Stimulated activated CD8-positive, alpha-beta memory T cell treated with anti-CD3 and anti-CD28 coated beads, Interleukin-15, amount 100 ng/mL, for 24 hours (primary cell): ENCODE data around the gene ERGIC2.
"Not testable (repeated sequence)": the region's sequence is repeated elsewhere in the genome, so short reads cannot be mapped to it uniquely, and the experiment has no call there.

Source experiments
- DNase-seq: peaks from one replicate; pipeline ENCODE4 v3.0.0-alpha.2; 2020; ENCODE audit warnings: low read depth

The ERGIC2 gene

DNA sequence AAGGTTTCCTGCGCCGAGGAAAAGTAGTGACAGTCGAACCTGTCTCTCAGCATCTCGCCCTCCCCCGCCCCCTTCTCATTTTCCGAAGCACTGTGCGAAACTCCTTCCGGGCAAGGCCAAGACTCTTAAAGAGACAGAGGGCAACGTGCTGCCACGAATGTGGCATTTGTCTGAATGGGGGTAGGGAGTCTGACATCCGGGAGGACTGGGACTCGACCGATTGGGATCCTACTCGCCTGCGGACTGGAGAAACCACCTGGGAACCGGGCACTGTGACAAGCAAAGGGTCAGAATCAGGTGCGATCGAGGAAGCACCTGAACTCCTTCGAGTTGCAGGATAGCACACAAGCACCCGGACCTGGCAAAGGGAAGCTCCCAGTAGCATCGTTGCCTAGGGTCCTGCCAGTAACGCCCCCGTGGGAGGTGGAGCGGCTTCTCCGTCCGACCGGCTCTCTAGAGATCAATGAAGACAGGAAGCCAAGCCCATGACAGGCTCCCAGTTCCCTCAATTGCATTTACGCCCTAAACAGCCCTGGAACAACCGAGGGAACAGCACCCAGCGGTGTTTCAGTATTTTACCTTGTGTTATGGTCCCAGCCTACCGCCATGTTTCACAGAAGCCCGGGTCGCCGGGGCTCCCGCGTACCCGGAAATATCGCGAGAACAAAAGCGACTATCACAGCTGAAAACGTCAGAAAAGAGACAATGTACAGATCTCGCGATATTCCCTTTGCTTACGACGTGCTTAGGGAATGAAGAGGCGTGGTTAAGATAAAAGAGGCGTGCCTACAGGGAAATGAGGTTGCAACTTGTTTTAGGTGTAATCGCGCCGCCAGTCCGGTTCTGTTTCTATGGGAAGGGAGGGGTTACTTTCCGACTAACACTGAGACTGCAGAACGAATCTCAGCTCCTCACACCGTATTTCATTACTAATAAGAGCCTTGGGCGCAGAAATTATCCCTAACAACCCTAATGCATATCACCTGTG, at the start of gene ERGIC2:
TSS of gene ERGIC2 (minus strand) at position 637 of the 988 bp plus-strand sequence. CDS start 9,539 bp downstream, outside the sequence.
- DNase-seq = peak; percentile 60

GRCh38 chr12:29430716-29431044, 49.7 kb upstream of the ERGIC2 start:
- DNase-seq = no peak

DNA sequence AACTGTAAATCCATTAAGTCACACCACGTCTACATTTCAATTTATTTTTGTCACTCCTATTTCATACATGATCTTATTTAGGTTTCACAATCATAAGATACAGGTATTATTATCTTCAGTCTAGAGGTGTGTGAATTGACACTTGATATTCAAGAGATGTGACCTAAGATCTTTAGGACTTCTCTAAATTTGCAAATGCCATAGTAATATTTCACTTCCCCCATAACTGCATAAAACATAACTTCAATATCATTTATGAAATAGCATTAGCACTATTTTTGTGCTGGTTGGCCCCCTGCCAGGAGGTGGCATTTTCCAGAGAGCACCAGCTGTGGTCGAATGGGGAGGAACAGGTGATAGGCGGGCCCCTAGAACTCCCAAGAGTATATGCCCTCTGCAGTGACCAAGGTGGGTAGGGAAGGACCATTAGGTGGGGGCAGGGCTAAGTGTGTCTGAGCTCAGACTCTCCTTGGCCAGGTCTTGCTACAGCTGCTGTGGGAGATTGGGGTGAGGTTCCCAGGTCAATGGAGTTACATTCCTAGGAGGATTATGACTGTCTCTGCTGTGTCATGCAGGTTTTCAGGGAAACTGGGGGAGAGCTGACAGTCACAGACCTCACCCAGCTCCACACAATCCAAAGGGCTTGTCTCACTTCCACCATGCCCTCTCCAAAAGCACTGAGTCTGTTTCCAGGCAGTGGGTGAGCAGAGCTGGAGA, 49.2 kb upstream of the ERGIC2 start:
- no peak for DNase-seq

- DNase-seq = no peak
These were observed 47.7 kb upstream of the ERGIC2 start for GRCh38 chr12:29428633-29429032.

DNA sequence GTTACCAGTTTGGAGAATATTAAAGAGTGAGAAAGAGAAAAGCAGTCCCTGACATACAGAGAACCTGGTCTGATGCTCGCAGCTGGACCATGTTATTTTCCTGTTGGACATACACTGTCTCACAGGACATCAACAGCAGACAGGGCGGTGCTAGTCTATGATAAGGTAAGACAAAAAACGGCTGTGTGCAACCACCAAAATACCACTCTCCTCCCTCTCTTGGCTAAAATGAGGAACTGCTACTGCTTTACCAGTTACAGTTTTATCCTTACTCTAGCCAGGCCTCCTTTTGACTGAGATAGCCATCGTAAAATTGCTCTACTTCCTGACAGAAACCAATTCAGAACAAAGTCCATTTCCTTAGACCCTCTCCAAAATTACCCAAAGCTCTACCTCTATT, 47.0 kb upstream of the ERGIC2 start:
- no peak for DNase-seq

- no peak for DNase-seq
These were observed 45.5 kb upstream of the ERGIC2 start for GRCh38 chr12:29426498-29426897.

DNA sequence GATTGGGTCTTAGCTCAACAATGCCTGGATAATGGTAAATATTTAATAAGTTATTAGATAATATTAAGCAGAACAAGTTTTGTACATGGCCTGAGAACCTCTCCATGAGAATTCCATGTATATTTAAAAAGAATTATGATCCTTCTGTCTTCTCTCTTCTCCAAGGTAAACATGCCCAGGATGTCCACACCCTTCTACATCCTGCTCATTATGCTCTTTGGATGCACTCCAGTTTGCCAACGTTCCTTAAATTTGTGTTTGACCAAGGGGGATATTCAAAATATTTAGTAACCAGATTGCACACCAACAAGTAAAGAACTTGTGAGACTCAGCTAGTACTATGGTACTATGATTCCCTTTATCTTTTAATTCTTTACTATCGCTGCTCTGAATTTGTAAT, 44.8 kb upstream of the ERGIC2 start:
- DNase-seq = no peak

DNA sequence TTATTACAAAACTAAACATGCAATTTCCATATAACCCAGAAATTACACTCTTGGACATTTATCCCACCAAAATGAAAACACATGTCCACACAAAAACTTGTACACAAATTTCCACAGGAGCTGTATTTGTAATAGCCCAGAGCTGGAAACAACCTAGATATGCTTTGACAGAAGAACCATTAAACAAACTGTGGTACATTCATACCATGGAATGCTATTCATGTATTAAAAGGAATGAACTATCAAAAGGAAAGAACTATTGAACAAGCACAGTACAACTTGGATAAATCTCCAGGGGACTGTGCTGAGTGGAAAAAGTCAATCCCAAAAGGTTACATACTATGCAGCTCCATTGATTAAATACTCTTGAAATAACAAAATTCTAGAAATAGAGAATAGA, 35.8 kb upstream of the ERGIC2 start:
- no peak for DNase-seq

DNA sequence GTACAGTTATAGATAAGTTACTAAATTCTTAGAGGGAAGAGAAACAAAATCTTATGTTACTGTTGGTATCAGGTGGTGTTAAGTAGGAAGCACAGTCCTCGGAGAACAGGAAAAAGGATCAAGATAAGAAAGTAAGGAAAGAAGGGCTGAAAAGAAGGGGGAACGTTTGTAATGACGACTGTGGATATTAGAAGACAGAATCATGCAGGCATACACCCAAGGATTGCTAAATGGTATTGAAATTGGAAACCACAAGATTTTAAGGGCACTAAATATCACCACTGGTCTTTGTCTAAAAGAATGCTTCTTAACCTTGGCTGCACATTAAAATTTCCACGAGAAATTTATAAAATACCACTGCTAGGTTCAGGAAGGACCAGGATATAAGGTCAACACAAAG, 34.1 kb upstream of the ERGIC2 start:
- no peak for DNase-seq

DNA sequence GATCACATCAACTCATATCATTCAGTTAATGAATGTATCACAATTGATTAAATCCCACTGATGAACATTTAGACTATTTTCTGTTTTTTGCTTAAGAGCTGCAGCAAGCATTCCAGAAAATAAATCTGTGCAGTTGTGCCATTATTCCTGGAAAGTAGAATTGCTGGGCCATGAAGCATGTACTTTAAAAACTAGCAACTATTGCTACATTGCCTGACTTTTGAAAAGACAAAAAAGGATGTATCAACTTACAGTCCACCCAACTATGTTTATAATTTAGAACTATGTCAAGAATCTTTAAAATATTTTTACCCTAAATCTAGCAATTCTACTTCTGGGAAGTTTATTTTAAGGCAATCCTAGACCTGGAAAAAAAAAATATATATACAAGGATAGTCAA, 33.4 kb upstream of the ERGIC2 start:
- DNase-seq = no peak

- DNase-seq = no peak
These were observed 24.6 kb upstream of the ERGIC2 start for GRCh38 chr12:29405561-29405960.

GRCh38 chr12:29403991-29404390, 23.0 kb upstream of the ERGIC2 start:
- DNase-seq = no peak

DNA sequence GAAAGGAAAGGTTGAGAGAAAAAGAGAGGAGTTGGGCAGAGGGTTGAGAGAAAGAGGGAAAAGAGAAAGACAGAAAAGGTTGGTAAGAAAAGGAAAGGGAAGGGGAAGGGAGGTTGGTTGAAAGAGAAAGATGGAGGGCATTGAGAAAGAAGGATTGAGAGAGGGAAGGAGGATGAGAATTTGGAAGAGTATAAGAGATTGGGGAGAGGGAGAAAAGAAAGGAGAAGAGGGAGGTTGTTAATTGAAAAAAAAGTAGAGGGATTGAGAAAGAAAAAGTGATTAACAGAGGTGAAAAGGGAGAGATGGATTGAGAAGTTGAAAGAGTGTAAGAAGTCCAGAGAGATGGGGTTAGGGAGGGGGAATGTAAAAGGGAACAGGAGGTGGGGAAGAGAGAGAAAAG, 21.5 kb upstream of the ERGIC2 start:
- no peak for DNase-seq

DNA sequence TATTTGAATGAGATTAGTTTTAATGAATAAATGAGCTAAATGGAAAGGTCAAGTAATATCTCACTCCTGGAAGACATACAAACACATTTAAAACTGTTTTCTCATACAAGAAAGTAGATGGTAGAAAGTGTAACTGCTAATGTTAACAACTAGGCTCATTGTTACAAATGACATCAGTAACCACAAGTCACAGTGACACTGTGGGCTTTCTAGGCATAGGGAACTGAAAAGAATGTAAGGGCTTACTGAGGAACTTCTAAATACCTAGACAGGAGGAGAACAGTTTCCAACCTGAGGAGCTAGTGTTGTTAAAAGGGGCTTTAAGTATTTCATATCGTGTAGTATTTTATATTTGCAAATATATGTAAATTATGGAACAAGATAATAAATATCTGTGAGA, 17.5 kb upstream of the ERGIC2 start:
- no peak for DNase-seq

DNA sequence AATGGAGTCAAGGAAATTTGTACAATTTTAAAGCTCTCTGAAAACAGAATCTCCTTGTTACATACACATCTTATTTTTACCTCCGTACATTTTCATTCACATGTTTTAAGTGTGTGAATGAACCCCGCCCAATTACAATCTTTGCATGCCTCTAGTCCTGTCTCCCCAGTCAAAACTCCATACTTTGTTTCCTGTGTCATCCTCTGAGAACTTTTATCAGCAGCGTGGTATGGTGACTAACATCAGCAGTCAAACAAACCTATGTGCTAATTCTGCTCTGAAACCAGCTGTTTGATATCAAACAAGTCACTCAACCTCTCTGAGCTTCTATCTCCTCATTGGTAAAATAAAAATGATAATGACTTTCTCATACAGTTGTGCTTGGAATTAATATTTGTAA, 15.8 kb upstream of the ERGIC2 start:
- no peak for DNase-seq

DNA sequence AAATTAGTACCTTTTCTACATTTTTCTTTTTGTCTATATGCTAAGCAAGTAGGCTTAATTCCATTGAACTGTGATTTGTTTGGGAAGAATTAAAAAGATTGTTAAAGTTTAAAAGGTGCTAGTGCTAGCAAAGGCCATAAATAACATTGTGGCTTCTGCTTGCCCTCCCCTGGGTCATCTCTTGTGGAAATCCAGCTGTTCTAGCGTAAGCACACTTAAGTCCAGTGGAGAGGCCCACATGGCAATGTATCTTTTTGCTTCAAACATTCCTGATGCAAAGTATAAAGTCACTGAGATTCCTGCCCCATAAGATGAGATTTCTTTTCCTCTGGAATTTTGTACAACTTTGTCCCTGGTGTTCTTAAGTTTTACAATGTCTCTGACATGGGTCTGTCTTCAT, 14.4 kb upstream of the ERGIC2 start:
- DNase-seq = no peak

DNA sequence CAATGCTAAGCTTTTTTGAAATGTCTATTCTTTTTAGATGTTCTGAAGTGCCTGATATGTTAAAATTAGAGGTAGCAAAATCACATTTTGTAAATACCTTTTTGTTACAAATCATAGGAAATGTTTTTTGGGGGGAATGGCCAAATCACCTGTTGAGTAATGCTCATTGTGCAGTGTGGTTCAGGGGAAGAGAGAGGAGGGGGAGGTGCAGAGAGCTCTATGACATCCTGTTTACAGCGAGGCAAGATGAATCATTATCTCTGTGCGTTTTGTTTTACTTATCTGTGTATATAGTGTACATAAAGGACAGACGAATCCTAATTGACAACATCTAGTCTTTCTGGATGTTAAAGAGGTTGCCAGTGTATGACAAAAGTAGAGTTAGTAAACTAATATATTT, 9.4 kb upstream of the ERGIC2 start:
- not testable (repeated sequence) for DNase-seq

DNA sequence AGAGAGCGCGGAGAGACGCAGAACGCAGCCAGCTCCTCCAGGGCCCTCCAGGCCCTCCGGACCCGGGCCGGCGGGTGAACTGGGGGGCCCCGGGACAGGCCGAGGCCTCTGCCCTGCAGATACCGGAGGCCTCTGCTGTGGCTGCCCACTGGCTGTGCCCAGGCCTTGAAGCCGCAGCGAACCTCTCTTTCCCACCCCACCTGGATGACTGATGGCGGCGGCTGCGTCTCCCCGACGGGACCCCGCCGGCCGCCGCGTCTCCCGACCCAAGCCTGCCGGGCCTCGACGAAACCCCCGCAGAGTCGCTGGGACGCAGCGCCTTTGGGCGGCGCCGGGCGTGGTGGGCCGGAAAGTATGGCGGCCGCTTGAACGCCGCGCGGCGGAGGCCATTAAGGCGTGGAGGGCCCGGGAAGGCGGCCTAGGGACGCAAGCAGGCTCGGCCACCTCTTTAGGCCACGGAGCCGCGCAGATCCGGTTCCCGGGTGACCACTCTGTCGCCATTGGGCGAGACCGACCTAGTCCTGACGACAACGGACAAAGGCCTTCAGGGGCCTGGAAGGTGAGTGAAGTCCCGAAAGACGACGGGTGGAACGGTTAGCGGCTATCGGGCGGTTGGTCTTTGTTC, 8.4 kb upstream of the ERGIC2 start:
- no peak for DNase-seq

DNA sequence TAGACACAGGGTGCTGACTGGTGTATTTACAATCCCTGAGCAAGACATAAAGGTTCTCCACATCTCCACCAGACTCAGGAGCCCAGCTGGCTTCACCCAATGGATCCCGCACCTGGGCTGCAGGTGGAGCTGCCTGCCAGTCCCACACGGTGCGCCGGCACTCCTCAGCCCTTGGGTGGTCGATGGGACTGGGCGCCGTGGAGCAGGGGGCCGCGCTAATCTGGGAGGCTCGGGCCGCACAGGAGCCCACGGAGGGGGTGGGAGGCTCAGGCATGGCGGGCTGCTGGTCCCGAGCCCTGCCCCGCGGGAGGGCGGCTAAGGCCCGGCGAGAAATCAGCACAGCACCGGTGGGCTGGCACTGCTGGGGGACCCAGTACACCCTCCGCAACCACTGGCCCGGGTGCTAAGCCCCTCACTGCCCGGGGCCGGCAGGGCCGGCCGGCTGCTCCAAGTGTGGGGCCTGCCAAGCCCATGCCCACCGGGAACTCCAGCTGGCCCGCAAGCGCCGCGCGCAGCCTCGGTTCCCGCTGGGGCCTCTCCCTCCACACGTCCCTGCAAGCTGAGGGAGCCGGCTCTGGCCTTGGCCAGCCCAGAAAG, 5.2 kb upstream of the ERGIC2 start:
- not testable (repeated sequence) for DNase-seq

DNA sequence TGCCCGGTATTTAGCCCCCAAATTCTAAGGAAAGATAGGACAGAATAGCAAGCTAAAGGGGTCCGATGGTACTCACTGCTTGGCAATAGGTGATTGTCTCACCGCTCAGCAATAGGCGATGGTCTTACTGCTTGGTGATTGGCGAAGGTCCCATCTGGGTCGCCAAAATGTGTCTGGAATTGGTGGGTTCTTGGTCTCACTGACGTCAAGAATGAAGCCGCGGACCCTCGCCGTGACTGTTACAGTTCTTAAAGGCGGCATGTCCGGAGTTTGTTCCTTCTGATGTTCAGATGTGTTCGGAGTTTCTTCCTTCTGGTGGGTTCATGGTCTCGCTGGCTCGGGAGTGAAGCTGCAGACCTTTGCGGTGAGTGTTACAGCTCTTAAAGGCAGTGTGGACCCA, 4.2 kb upstream of the ERGIC2 start:
- DNase-seq = not testable (repeated sequence)

DNA sequence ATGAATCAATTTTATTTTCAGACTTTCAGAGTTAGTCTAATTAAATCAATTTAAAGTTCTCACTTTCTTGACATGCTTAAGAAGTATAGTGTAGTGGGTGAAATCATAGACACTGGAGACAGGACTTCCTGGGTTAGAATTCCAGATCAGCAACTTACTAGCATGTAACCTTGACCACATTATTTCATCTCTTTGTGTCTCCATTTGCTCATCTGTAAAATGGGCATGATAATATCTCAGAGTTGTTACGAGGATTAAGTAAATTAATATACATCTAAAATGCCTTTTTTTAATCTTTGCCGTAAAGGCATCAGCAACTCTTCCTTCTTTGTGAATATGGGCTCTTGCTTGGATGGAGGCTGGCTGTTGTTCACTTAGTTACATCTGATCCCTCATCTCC, 1.3 kb upstream of the ERGIC2 start:
- no peak for DNase-seq

- no peak for DNase-seq
These were observed 4.9 kb downstream of the ERGIC2 start for GRCh38 chr12:29376118-29376517.

DNA sequence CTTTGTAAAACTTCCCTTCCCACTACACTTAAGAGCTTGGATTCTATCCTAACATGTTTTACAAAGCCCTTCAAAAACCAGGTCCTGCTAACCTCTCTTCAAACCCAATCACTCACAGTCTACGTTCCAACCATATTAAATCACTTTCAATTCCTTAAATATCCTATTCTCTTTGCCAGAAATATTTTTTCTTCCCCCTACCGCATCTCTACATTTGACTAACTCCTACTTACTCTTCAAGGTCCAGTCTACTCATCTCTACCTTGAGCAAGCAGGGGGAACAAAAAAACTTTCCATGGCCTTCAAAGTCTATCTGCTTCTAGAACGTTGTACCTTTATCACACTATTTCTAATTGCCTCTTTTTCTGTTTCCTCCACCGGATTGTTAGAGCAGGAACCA, 6.1 kb downstream of the ERGIC2 start:
- no peak for DNase-seq
